WTC11 (cell line): Measurements from ENCODE around the gene SIGLEC1. TPM values are rescaled to one million over a fixed set of nuclear protein-coding genes. Genes with fewer than 3 reads are reported as not detected.

Experiments used
- ATAC-seq: fragments of 200-7000 bp; cut with Tn5 transposase; 2 replicates; pipeline ENCODE4 v1.10.0; 2021; ENCODE audit warnings: mild to moderate bottlenecking, moderate library complexity
- CTCF ChIA-PET: fragments of 300-600 bp; sonication (Branson Sonifier 250); formaldehyde crosslinking; loops from one replicate; lab custom pipeline; 2021; ENCODE audit warnings: antibody characterized with exemption; lab: Charles Lee
- POLR2A ChIA-PET: fragments of 350-600 bp; sonication (Branson Sonifier 250); formaldehyde crosslinking; loops from one replicate; lab custom pipeline; 2021; ENCODE audit warnings: antibody characterized with exemption; lab: Charles Lee
- DNase-seq: peaks from one replicate; pipeline ENCODE4 v3.0.0; 2021; ENCODE audit warnings: low spot score
- H3K27ac Mint-ChIP-seq: 2 replicates; pipeline ENCODE4 v1.8.0; 2021; ENCODE audit warnings: mixed read lengths
- H3K27me3 Mint-ChIP-seq: 2 replicates; pipeline ENCODE4 v1.8.0; 2021; ENCODE audit warnings: low read depth, mild to moderate bottlenecking, moderate library complexity, mixed read lengths
- H3K36me3 Mint-ChIP-seq: 2 replicates; pipeline ENCODE4 v1.8.0; 2021; ENCODE audit warnings: mixed read lengths
- H3K4me1 Mint-ChIP-seq: 2 replicates; pipeline ENCODE4 v1.8.0; 2022; ENCODE audit warnings: mixed read lengths
- H3K4me3 Mint-ChIP-seq: 2 replicates; pipeline ENCODE4 v1.8.0; 2021; ENCODE audit warnings: mild to moderate bottlenecking, moderate library complexity, mixed read lengths
- H3K9me3 Mint-ChIP-seq: 2 replicates; pipeline ENCODE4 v1.8.0; 2021; ENCODE audit warnings: mixed read lengths
- CREB1 ChIP-seq: sonication (generic); formaldehyde crosslinking; IDR thresholded peaks from 2 replicates; pipeline ENCODE4 v1.8.0; 2023; ENCODE audit warnings: mild to moderate bottlenecking, missing genetic modification reagents
- CTCF ChIP-seq: fragments of 200-600 bp; IDR thresholded peaks from 2 replicates; pipeline ENCODE4 v1.8.0; 2022; ENCODE audit warnings: antibody characterized with exemption
- FOXP4 ChIP-seq: sonication (generic); formaldehyde crosslinking; IDR thresholded peaks from 2 replicates; pipeline ENCODE4 v1.8.0; 2022; ENCODE audit warnings: mild to moderate bottlenecking, missing genetic modification reagents
- GTF2I ChIP-seq: fragments of 250-450 bp; sonication (Bioruptor Pico); conservative IDR thresholded peaks from 2 replicates; pipeline ENCODE4 v1.4.0; 2021; ENCODE audit warnings: mild to moderate bottlenecking
- IRF2 ChIP-seq: sonication (generic); formaldehyde crosslinking; IDR thresholded peaks from 2 replicates; pipeline ENCODE4 v1.8.0; 2022; ENCODE audit warnings: low read depth, missing genetic modification reagents, borderline replicate concordance
- JAZF1 ChIP-seq: fragments of 250-450 bp; sonication (Bioruptor Pico); IDR thresholded peaks from 2 replicates; pipeline ENCODE4 v1.9.0; 2021; ENCODE audit warnings: moderate library complexity, mild to moderate bottlenecking, inconsistent platforms
- NFE2L1 ChIP-seq: sonication (generic); formaldehyde crosslinking; IDR thresholded peaks from 2 replicates; pipeline ENCODE4 v1.8.1; 2023; ENCODE audit warnings: missing genetic modification reagents
- NFYB ChIP-seq: sonication (generic); formaldehyde crosslinking; conservative IDR thresholded peaks from 2 replicates; pipeline ENCODE4 v1.8.0; 2022; ENCODE audit warnings: low read depth, missing genetic modification reagents
- NR1H2 ChIP-seq: sonication (generic); formaldehyde crosslinking; IDR thresholded peaks from 2 replicates; pipeline ENCODE4 v1.9.0; 2021; ENCODE audit warnings: mild to moderate bottlenecking, moderate library complexity, missing genetic modification reagents
- PRDM15 ChIP-seq: sonication (generic); formaldehyde crosslinking; IDR thresholded peaks from 2 replicates; pipeline ENCODE4 v1.8.0; 2022; ENCODE audit warnings: missing genetic modification reagents
- SP1 ChIP-seq: sonication (generic); formaldehyde crosslinking; conservative IDR thresholded peaks from 2 replicates; pipeline ENCODE4 v1.8.1; 2022; ENCODE audit warnings: missing genetic modification reagents
- USF2 ChIP-seq: sonication (generic); formaldehyde crosslinking; IDR thresholded peaks from 2 replicates; pipeline ENCODE4 v1.8.1; 2023; ENCODE audit warnings: mild to moderate bottlenecking, missing genetic modification reagents, moderate library complexity
- ZBTB21 ChIP-seq: sonication (generic); formaldehyde crosslinking; IDR thresholded peaks from 2 replicates; pipeline ENCODE4 v1.8.1; 2023; ENCODE audit warnings: mild to moderate bottlenecking, missing genetic modification reagents, borderline replicate concordance
- ZMAT4 ChIP-seq: fragments of 250-450 bp; sonication (Bioruptor Pico); IDR thresholded peaks from 2 replicates; pipeline ENCODE4 v1.9.0; 2021; ENCODE audit warnings: mild to moderate bottlenecking
- total RNA-seq: library from RNA; stranded (reverse); gene quantifications from 3 replicates; pipeline ENCODE4 v1.2.3, GENCODE V29; 2021
- TF ChIP-seq, protein P1 (sequence below): sonication (generic); formaldehyde crosslinking; IDR thresholded peaks from 2 replicates; pipeline ENCODE4 v1.8.1; 2023; ENCODE audit warnings: mild to moderate bottlenecking, missing genetic modification reagents
- TF ChIP-seq, protein P2 (sequence below): fragments of 250-450 bp; sonication (Bioruptor Pico); IDR thresholded peaks from 2 replicates; pipeline ENCODE4 v1.8.0; 2021; ENCODE audit warnings: mild to moderate bottlenecking
- TF ChIP-seq, protein P3 (sequence below): fragments of 250-450 bp; sonication (Bioruptor Pico); IDR thresholded peaks from 2 replicates; pipeline ENCODE4 v1.9.0; 2021; ENCODE audit warnings: mild to moderate bottlenecking
- TF ChIP-seq, protein P4 (sequence below): sonication (generic); formaldehyde crosslinking; conservative IDR thresholded peaks from 2 replicates; pipeline ENCODE4 v1.8.1; 2022; ENCODE audit warnings: mild to moderate bottlenecking, missing genetic modification reagents

Gene SIGLEC1
- total RNA-seq, 1 experiment from 2014 or later = 0.04 TPM

DNA sequence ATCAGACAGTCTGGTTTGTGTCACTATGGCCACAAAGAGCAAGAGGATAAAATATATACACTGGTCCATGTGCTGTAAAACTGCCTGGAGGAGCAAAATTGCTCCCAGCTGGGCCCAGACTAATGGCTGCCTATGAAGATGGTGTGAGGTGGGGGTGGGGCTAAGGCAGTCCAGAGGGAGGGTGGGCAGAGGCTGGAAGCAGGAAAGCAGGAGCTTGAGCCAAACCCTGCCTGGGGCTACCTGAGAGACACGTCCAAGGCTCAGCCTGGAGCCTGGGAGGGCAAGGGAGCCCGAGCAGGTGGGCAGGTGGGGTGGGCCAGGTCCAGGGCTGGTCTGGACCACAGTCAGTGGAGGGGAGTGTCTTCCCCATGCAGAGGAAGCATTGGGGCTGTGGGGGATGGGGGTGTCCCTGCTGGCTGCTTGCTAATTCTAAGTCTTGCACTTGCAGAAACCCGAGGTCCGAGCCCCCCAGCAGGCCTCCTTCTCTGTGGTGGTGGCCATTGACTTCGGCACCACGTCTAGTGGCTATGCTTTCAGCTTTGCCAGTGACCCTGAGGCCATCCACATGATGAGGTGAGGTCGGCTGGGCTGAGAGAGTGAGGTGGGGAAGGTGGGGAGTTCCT lies 29.5 kb upstream of the SIGLEC1 start (continued):
- TF ChIP-seq, protein P1, sequence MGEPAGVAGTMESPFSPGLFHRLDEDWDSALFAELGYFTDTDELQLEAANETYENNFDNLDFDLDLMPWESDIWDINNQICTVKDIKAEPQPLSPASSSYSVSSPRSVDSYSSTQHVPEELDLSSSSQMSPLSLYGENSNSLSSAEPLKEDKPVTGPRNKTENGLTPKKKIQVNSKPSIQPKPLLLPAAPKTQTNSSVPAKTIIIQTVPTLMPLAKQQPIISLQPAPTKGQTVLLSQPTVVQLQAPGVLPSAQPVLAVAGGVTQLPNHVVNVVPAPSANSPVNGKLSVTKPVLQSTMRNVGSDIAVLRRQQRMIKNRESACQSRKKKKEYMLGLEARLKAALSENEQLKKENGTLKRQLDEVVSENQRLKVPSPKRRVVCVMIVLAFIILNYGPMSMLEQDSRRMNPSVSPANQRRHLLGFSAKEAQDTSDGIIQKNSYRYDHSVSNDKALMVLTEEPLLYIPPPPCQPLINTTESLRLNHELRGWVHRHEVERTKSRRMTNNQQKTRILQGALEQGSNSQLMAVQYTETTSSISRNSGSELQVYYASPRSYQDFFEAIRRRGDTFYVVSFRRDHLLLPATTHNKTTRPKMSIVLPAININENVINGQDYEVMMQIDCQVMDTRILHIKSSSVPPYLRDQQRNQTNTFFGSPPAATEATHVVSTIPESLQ (CRISPR knock-in tag) = no peak
- no peak for TF ChIP-seq USF2

GRCh38 chr20:3740615-3741301 lies 28.4 kb upstream of the SIGLEC1 start:
- ChIA-PET CTCF (interaction anchor here (0.5 to 3.7 kb wide), 17 partner anchors 9 to 139 kb away, joined by 3 to 47 read pairs (median 5); partner anchors contain the start of genes ADISSP, AP5S1 and HSPA12B), POLR2A (no interaction called here)
- Mint-ChIP-seq H3K9me3 (no peaks in the 10 kb centered on the region), H3K27me3 (peaks cover 7% of the 10 kb centered on the region), H3K4me3 (no peak overlapping the region), H3K36me3 (no peaks in the 10 kb centered on the region), H3K4me1 (peaks cover 33% of the 10 kb centered on the region), H3K27ac (peak overlapping the region; percentile 79; the same call in 1 of the 2 replicates)
- DNase-seq (no peak), ATAC-seq (no peak)
- TF ChIP-seq JAZF1 (no peak), ZMAT4 (CRISPR knock-in tag) (no peak), CREB1 (CRISPR knock-in tag) (no peak), NFYB (CRISPR knock-in tag) (no peak), CTCF (no peak), ZBTB21 (CRISPR knock-in tag) (no peak), PRDM15 (CRISPR knock-in tag) (no peak), IRF2 (CRISPR knock-in tag) (no peak), GTF2I (CRISPR knock-in tag) (no peak), FOXP4 (CRISPR knock-in tag) (no peak), NFE2L1 (CRISPR knock-in tag) (no peak), SP1 (CRISPR knock-in tag) (no peak), NR1H2 (CRISPR knock-in tag) (no peak)
- TF ChIP-seq, protein P2, sequence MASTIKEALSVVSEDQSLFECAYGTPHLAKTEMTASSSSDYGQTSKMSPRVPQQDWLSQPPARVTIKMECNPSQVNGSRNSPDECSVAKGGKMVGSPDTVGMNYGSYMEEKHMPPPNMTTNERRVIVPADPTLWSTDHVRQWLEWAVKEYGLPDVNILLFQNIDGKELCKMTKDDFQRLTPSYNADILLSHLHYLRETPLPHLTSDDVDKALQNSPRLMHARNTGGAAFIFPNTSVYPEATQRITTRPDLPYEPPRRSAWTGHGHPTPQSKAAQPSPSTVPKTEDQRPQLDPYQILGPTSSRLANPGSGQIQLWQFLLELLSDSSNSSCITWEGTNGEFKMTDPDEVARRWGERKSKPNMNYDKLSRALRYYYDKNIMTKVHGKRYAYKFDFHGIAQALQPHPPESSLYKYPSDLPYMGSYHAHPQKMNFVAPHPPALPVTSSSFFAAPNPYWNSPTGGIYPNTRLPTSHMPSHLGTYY (CRISPR knock-in tag) = no peak
- TF ChIP-seq, protein P3, sequence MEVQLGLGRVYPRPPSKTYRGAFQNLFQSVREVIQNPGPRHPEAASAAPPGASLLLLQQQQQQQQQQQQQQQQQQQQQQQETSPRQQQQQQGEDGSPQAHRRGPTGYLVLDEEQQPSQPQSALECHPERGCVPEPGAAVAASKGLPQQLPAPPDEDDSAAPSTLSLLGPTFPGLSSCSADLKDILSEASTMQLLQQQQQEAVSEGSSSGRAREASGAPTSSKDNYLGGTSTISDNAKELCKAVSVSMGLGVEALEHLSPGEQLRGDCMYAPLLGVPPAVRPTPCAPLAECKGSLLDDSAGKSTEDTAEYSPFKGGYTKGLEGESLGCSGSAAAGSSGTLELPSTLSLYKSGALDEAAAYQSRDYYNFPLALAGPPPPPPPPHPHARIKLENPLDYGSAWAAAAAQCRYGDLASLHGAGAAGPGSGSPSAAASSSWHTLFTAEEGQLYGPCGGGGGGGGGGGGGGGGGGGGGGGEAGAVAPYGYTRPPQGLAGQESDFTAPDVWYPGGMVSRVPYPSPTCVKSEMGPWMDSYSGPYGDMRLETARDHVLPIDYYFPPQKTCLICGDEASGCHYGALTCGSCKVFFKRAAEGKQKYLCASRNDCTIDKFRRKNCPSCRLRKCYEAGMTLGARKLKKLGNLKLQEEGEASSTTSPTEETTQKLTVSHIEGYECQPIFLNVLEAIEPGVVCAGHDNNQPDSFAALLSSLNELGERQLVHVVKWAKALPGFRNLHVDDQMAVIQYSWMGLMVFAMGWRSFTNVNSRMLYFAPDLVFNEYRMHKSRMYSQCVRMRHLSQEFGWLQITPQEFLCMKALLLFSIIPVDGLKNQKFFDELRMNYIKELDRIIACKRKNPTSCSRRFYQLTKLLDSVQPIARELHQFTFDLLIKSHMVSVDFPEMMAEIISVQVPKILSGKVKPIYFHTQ = no peak
- TF ChIP-seq, protein P4, sequence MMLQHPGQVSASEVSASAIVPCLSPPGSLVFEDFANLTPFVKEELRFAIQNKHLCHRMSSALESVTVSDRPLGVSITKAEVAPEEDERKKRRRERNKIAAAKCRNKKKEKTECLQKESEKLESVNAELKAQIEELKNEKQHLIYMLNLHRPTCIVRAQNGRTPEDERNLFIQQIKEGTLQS (CRISPR knock-in tag) = no peak
